ENCODE results near the gene ZNF296.

- TF ChIP-seq CTCF (IDR thresholded peaks at IDR 0.05; ENCODE audit: insufficient read depth, low read depth, low read length) = no peak
- TF ChIP-seq EZH2 (IDR thresholded peaks at IDR 0.05; ENCODE audit: insufficient read depth, low read length) = no peak
These were observed 39.7 kb upstream of the ZNF296 start for GRCh38 chr19:45115809-45116615.
